ENCODE results near the gene PGGHG. TPM values are rescaled to one million over a fixed set of nuclear protein-coding genes. Genes with fewer than 3 reads are reported as not detected.

Gene PGGHG
- total RNA-seq, 1 experiment from 2014 or later = 12.4 TPM

DNA sequence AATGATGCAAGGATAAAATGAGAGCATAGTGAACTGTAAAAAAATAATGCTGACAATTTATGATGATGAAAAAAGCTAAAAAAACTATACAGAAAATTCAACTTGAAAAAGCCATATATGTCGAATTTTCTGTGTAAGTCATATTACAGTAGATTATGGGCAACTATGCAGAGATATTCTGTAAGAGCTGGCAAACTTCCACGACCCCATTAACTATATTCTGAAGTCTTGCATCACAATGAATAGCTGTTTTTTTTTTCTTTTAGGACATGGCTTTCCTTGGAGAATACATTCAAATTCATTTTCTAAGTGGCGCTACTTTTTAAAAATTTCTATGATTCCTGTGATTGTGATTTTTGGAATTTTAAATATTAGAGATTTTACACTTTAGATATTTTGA lies 33.8 kb upstream of the PGGHG start:
- POLR2A ChIA-PET (ENCODE audit: unreplicated experiment) = no interaction called here
- Histone ChIP-seq H3K9me2 (replicated peaks; ENCODE audit: low read length) (no peaks in the 10 kb centered on the region), H3K79me2 (ENCODE audit: low read length) (no peaks in the 10 kb centered on the region), H3K27me3 (ENCODE audit: low read length) (no peaks in the 10 kb centered on the region), H3K4me1 (ENCODE audit: insufficient read depth, low read length) (no peaks in the 10 kb centered on the region), H3K36me3 (ENCODE audit: low read depth, low read length) (peaks cover 19% of the 10 kb centered on the region; the same call in 1 of the 2 replicates), H3K4me2 (ENCODE audit: low read length) (no peak overlapping the region), H3K4me3 (ENCODE audit: low read length) (no peak overlapping the region), H2AFZ (ENCODE audit: low read length) (no peak overlapping the region), H3K9ac (ENCODE audit: low read length) (no peak overlapping the region), H3K27ac (ENCODE audit: low read length) (no peak overlapping the region), H3K9me3 (ENCODE audit: low read length) (no peaks in the 10 kb centered on the region), H3F3A (ENCODE audit: low read length, unreplicated experiment) (no peaks in the 10 kb centered on the region), H4K20me1 (ENCODE audit: low read length) (no peaks in the 10 kb centered on the region)
- no peak for DNase-seq
- TF ChIP-seq EZH2phosphoT487 (IDR thresholded peaks at IDR 0.05; ENCODE audit: borderline replicate concordance, low read length) = no peak
- TF ChIP-seq EZH2 (IDR thresholded peaks at IDR 0.05; ENCODE audit: low read length, unreplicated experiment) = no peak
- TF ChIP-seq, protein P1, sequence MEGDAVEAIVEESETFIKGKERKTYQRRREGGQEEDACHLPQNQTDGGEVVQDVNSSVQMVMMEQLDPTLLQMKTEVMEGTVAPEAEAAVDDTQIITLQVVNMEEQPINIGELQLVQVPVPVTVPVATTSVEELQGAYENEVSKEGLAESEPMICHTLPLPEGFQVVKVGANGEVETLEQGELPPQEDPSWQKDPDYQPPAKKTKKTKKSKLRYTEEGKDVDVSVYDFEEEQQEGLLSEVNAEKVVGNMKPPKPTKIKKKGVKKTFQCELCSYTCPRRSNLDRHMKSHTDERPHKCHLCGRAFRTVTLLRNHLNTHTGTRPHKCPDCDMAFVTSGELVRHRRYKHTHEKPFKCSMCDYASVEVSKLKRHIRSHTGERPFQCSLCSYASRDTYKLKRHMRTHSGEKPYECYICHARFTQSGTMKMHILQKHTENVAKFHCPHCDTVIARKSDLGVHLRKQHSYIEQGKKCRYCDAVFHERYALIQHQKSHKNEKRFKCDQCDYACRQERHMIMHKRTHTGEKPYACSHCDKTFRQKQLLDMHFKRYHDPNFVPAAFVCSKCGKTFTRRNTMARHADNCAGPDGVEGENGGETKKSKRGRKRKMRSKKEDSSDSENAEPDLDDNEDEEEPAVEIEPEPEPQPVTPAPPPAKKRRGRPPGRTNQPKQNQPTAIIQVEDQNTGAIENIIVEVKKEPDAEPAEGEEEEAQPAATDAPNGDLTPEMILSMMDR (conservative IDR thresholded peaks at IDR 0.05; ENCODE audit: low read depth, low read length) = no peak
- intact Hi-C loops (cut with micrococcal nuclease) = no loop called here
- BruUV-seq (replicated peaks) = no TSS peak
- ATAC-seq = no peak
- CTCF ChIA-PET = no interaction called here

DNA sequence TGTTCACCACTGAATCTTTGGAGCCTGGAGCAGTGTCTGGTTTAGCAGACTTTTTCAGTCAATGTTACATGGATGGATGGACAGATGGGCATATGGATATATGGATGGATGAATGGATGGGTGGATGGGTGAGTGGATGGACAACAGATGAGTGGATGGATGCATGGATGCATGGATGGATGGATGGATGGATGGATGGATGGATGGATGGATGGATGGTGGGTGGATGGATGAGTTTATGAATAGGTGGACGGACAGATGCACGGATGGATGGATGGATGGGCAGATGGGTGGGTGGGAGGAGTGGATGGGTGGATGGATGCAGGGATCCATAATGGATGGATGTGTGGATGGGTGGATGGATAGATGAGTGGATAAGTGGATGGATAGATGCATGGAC lies 33.1 kb upstream of the PGGHG start:
- intact Hi-C loops (cut with micrococcal nuclease) = no loop called here
- no TSS peak for BruUV-seq (replicated peaks)
- no peaks in the 10 kb centered on the region for H3K4me1 ChIP-seq (ENCODE audit: insufficient read depth, low read length)

More for the DNA sequence above, 33.1 kb upstream of the PGGHG start:
- Histone ChIP-seq H3K4me3 (ENCODE audit: low read length) (no peak overlapping the region), H3K4me2 (ENCODE audit: low read length) (no peak overlapping the region), H2AFZ (ENCODE audit: low read length) (no peak overlapping the region), H3K36me3 (ENCODE audit: low read depth, low read length) (peaks cover 16% of the 10 kb centered on the region; the same call in 1 of the 2 replicates), H3K27ac (ENCODE audit: low read length) (no peak overlapping the region), H3K79me2 (ENCODE audit: low read length) (no peaks in the 10 kb centered on the region), H3K9me3 (ENCODE audit: low read length) (no peaks in the 10 kb centered on the region), H3K27me3 (ENCODE audit: low read length) (no peaks in the 10 kb centered on the region), H3K9ac (ENCODE audit: low read length) (no peak overlapping the region), H3F3A (ENCODE audit: low read length, unreplicated experiment) (no peaks in the 10 kb centered on the region), H4K20me1 (ENCODE audit: low read length) (no peaks in the 10 kb centered on the region), H3K9me2 (replicated peaks; ENCODE audit: low read length) (no peaks in the 10 kb centered on the region)
- ChIA-PET POLR2A (ENCODE audit: unreplicated experiment) (no interaction called here), CTCF (no interaction called here)
- ATAC-seq (no peak), DNase-seq (no peak)
- TF ChIP-seq EZH2phosphoT487 (IDR thresholded peaks at IDR 0.05; ENCODE audit: borderline replicate concordance, low read length) (no peak), EZH2 (IDR thresholded peaks at IDR 0.05; ENCODE audit: low read length, unreplicated experiment) (no peak)
- TF ChIP-seq, protein P1 (conservative IDR thresholded peaks at IDR 0.05; ENCODE audit: low read depth, low read length) = no peak

Data from PC-3 (cell line).